ENCODE data around the gene ASCC1.

DNA sequence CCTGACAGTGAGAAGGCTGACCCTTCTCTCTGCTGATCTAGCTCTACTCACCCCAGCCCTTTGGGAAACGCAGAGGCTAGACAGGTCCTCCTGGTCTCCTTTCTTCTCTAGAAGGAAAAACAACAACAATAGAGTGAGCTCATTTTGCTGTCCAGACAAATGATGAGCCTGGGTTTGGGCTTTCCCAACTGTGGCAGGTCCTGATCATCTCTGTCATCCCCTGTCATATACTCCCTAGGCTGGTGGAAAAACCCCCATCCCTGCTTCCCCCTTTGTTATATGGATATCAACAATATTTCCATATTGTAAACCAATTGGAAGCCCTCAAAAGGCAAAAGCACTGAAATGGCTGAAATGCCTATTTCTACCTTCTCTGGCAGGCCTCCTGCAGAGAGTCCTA is 48.5 kb upstream of the ASCC1 start:
- TF ChIP-seq, protein P1, sequence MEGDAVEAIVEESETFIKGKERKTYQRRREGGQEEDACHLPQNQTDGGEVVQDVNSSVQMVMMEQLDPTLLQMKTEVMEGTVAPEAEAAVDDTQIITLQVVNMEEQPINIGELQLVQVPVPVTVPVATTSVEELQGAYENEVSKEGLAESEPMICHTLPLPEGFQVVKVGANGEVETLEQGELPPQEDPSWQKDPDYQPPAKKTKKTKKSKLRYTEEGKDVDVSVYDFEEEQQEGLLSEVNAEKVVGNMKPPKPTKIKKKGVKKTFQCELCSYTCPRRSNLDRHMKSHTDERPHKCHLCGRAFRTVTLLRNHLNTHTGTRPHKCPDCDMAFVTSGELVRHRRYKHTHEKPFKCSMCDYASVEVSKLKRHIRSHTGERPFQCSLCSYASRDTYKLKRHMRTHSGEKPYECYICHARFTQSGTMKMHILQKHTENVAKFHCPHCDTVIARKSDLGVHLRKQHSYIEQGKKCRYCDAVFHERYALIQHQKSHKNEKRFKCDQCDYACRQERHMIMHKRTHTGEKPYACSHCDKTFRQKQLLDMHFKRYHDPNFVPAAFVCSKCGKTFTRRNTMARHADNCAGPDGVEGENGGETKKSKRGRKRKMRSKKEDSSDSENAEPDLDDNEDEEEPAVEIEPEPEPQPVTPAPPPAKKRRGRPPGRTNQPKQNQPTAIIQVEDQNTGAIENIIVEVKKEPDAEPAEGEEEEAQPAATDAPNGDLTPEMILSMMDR (conservative IDR thresholded peaks at IDR 0.05 in 1 of 2, IDR thresholded peaks at IDR 0.05 in 1 of 2; ENCODE audit: low read depth in 1 of 2, low read length in 2 of 2): no peak
- TF ChIP-seq EZH2 (IDR thresholded peaks at IDR 0.05; ENCODE audit: low read length, missing control alignments): no peak
